ENCODE data around the gene GSDME. TPM values are rescaled to one million over a fixed set of nuclear protein-coding genes. Genes with fewer than 3 reads are reported as not detected.

Gene GSDME
- 39.7 TPM for total RNA-seq

DNA sequence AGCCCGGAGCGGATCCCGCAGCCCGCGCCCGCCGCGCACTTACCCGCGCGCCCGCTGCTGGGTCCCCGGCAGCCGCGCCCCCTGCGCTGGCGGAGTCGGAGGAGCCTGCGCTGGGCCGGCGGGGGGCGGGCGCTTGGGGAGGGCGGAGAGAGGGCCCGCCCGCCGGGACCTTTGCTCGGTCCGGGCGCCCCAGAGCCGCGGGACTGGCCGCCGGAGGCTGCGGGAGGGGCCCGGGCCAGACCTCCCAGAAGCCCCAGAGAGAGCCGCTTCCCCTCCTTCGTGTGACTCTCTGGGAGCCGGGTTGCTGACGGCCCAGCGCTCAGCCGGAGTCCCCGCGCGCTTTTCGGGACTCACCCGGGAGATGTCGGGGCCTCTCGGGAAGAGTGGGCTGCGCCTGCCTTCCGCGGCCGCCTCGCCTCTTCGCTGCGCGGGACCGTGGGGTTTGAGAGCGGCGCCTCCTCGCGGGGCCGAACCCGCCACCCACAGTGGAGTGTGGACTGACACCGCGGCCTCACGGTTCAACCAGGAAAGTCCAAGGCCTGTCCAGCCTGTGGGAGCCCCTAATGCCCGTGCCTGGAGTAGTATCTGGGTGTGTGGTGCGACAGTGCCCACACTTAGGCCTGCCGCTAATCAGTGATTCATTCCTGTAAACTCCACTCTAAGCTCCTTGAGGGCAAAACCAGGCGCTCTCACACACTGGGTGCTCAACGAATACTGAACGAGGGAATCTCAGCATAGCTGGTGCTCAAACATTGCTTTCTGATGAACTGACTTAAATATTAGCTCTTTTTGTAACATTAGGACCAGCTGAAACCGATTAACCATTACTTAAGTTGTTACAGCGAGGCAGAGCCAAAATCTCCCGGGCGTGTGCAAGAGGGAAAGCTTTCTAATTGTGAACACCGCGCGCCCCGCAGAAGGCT, at the start of gene GSDME:
GSDME (minus strand) TSS at position 112 of the 923 bp plus-strand sequence. CDS start 7,690 bp downstream, outside the sequence.

Other genes starting within 250 kb of the GSDME start
- 150 TPM for gene PALS2, start 184.0 kb downstream of the GSDME start, total RNA-seq
- 4.8 TPM for gene OSBPL3, start 222.7 kb upstream of the GSDME start, total RNA-seq